ENCODE measurements around the gene FSIP1. TPM values are rescaled to one million over a fixed set of nuclear protein-coding genes. Genes with fewer than 3 reads are reported as not detected.
A peak's percentile ranks its signal among the peaks of the same experiment; 100 is the strongest.

Gene FSIP1
- total RNA-seq, 1 experiment from 2014 or later, result 1.3 TPM

DNA sequence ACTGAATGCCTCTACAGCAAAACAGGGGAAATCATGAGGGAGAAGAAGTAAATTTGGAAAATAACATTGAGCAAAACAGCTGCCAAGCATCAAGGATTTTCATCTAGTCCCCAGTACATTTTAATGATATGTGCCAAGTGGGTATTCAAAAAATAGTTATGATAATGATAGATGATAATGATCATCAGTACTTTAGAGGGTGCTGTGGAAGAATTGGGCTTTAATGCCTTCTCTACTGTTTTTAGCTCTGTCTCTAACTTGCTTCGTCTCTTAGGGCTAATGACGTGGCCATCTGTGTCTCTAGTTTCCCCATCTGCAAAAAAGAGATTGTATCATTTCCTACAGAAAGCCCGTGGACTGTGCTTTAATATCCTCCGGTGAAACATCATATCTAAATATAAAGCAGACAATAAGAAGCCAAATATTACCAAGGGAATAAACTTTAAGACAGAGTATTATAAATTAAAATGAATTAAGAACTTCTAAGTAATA, 10.2 kb upstream of the FSIP1 start:
- intact Hi-C loops (cut with micrococcal nuclease; ENCODE audit: unreplicated experiment), result no loop called here
- Histone ChIP-seq H3K27me3 (replicated peaks; ENCODE audit: control insufficient read depth, insufficient read depth, low read length) (no peaks in the 10 kb centered on the region), H3K4me1 (peaks cover 1% of the 10 kb centered on the region; the same call in 1 of the 2 replicates), H3K4me3 (ENCODE audit: low read depth, low read length) (no peak overlapping the region), H3K9me3 (no peaks in the 10 kb centered on the region), H3K36me3 (ENCODE audit: control insufficient read depth, insufficient read depth, low read length) (no peaks in the 10 kb centered on the region)
- peak overlapping the region; percentile 25 for H3K27ac Mint-ChIP-seq (ENCODE audit: unreplicated experiment)
- no peaks in the 10 kb centered on the region for H3K36me3 Mint-ChIP-seq (ENCODE audit: insufficient read depth, unreplicated experiment)
- H3K4me1 Mint-ChIP-seq (ENCODE audit: low read depth, unreplicated experiment), result no peaks in the 10 kb centered on the region
- no peak overlapping the region for H3K4me3 Mint-ChIP-seq (ENCODE audit: unreplicated experiment)
- no TSS peak for BruUV-seq (replicated peaks)
- ChIA-PET CTCF (no interaction called here), POLR2A (no interaction called here)
- H3K9me3 Mint-ChIP-seq (ENCODE audit: unreplicated experiment), result no peaks in the 10 kb centered on the region
- no peak for TF ChIP-seq CTCF (IDR thresholded peaks at IDR 0.05; ENCODE audit: insufficient read depth in 1 of 2, low read depth in 1 of 2, low read length in 1 of 2, severe bottlenecking in 1 of 2, unreplicated experiment in 1 of 2)
- no peak for DNase-seq
- no peaks in the 10 kb centered on the region for H3K27me3 Mint-ChIP-seq (ENCODE audit: insufficient read depth, unreplicated experiment)

GRCh38 chr15:39792025-39792843, 9.6 kb upstream of the FSIP1 start:
- no peaks in the 10 kb centered on the region for H3K27me3 Mint-ChIP-seq (ENCODE audit: insufficient read depth, unreplicated experiment)
- Histone ChIP-seq H3K9me3 (no peaks in the 10 kb centered on the region), H3K27me3 (replicated peaks; ENCODE audit: control insufficient read depth, insufficient read depth, low read length) (no peaks in the 10 kb centered on the region), H3K4me1 (peaks cover 8% of the 10 kb centered on the region), H3K4me3 (ENCODE audit: low read depth, low read length) (no peak overlapping the region), H3K36me3 (ENCODE audit: control insufficient read depth, insufficient read depth, low read length) (no peaks in the 10 kb centered on the region)
- BruUV-seq (replicated peaks), result no TSS peak
- no peak for DNase-seq
- no peak overlapping the region for H3K4me3 Mint-ChIP-seq (ENCODE audit: unreplicated experiment)
- no peak for TF ChIP-seq CTCF (IDR thresholded peaks at IDR 0.05; ENCODE audit: insufficient read depth in 1 of 2, low read depth in 1 of 2, low read length in 1 of 2, severe bottlenecking in 1 of 2, unreplicated experiment in 1 of 2)
- no peaks in the 10 kb centered on the region for H3K36me3 Mint-ChIP-seq (ENCODE audit: insufficient read depth, unreplicated experiment)
- H3K27ac Mint-ChIP-seq (ENCODE audit: unreplicated experiment), result peak overlapping the region; percentile 25
- H3K4me1 Mint-ChIP-seq (ENCODE audit: low read depth, unreplicated experiment), result no peaks in the 10 kb centered on the region
- ChIA-PET CTCF (no interaction called here), POLR2A (no interaction called here)
- intact Hi-C loops (cut with micrococcal nuclease; ENCODE audit: unreplicated experiment), result no loop called here
- H3K9me3 Mint-ChIP-seq (ENCODE audit: unreplicated experiment), result no peaks in the 10 kb centered on the region

GRCh38 chr15:39789736-39790135, 7.1 kb upstream of the FSIP1 start:
- H3K27me3 ChIP-seq (replicated peaks; ENCODE audit: control insufficient read depth, insufficient read depth, low read length), result no peaks in the 10 kb centered on the region
- Mint-ChIP-seq H3K27ac (ENCODE audit: unreplicated experiment) (no peak overlapping the region), H3K4me1 (ENCODE audit: low read depth, unreplicated experiment) (peaks cover 15% of the 10 kb centered on the region), H3K9me3 (ENCODE audit: unreplicated experiment) (no peaks in the 10 kb centered on the region), H3K4me3 (ENCODE audit: unreplicated experiment) (no peak overlapping the region), H3K36me3 (ENCODE audit: insufficient read depth, unreplicated experiment) (no peaks in the 10 kb centered on the region), H3K27me3 (ENCODE audit: insufficient read depth, unreplicated experiment) (no peaks in the 10 kb centered on the region)
- POLR2A ChIA-PET, result no interaction called here
- no peak for DNase-seq
- intact Hi-C loops (cut with micrococcal nuclease; ENCODE audit: unreplicated experiment), result loop anchor here (5.0 to 10.0 kb wide), 2 partner anchors 143 to 215 kb away; partner anchors contain the start of gene EIF2AK4
- no peak for TF ChIP-seq CTCF (IDR thresholded peaks at IDR 0.05; ENCODE audit: insufficient read depth in 1 of 2, low read depth in 1 of 2, low read length in 1 of 2, severe bottlenecking in 1 of 2, unreplicated experiment in 1 of 2)
- no peaks in the 10 kb centered on the region for H3K9me3 ChIP-seq
- H3K4me3 ChIP-seq (ENCODE audit: low read depth, low read length), result no peak overlapping the region
- no TSS peak for BruUV-seq (replicated peaks)
- CTCF ChIA-PET, result interaction anchor here (0.6 kb wide), 1 partner anchor 106 kb away, joined by 3 read pairs; no protein-coding TSS in a partner anchor
- H3K36me3 ChIP-seq (ENCODE audit: control insufficient read depth, insufficient read depth, low read length), result no peaks in the 10 kb centered on the region
- H3K4me1 ChIP-seq, result peaks cover 21% of the 10 kb centered on the region

Measured in Caco-2 (cell line).